Activated CD4-positive, alpha-beta T cell treated with anti-CD3 and anti-CD28 coated beads, Interleukin-2, Interleukin-6, amounts not matched to agents 100 ng/mL and 50 ng/mL, durations not matched to agents 16 hours and 8 hours (primary cell): Measurements from ENCODE around the gene TRIAP1.

ENCODE experiments used
- DNase-seq: peaks from one replicate; pipeline ENCODE4 v3.0.0-alpha.2; 2020

TRIAP1 gene

DNA sequence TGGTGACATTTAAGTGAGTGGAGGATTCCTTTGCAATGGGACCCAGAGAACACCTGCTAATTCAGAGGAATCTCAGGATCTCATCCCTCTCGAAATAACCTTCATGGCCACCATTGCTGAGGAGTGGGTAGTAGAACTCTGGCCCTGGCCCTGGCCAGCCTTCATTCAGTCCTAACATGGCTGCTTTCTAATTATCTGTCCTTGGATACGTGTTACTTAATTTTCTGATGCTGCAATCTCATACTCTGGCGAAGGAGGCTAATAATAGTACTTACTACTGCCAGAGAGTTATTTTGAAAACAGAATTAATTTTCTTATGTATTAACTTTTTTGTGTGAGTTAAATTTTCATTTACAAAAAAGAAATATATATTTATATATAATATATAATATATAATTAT lies 20.4 kb downstream of the TRIAP1 start:
- no peak for DNase-seq

DNA sequence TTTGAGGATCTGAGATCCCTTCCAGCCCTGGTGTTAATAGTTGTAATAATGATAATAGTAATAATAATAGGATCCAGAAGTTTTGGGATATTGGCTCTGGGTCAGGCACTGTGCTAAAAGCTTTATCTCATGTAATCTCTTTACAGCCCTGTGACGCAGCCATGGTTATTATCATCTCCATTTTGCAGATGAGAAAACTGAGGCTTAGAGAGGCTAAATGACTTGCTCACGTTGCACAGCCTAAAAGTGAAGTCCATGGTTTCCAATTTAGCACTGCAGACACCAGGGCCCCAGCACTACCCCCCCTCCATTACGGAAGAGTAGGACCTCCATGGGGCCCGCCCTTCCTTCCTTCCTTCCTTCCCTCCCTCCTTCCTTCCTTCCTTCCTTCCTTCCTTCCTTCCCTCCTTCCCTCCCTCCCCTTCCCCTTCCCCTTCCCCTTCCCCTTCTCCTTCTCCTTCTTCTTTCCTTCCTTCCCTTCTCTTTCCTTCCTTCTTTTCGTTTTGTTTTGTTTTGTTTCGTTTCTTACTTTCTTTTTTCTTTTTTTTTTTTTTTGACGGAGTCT lies 23.2 kb downstream of the TRIAP1 start:
- no peak for DNase-seq

DNA sequence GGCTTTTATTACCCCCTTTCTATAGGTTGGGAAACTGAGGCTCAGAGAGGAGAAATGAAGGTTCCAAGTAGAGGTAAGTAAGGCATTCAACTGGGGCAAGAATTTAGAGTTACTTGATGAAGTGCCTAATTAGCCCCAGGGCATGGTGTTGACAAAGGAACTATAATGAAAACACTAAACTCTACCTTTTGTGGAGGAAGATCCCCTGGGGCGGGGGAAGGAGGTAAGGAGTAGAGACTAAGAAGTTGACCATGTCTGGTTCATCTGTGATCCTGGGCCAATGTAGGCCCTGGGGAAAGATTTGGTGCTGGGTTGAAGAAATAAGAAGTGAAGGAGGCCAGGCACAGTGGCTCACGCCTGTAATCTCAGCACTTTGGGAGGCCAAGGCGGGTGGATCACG lies 24.5 kb downstream of the TRIAP1 start:
- no peak for DNase-seq

DNA sequence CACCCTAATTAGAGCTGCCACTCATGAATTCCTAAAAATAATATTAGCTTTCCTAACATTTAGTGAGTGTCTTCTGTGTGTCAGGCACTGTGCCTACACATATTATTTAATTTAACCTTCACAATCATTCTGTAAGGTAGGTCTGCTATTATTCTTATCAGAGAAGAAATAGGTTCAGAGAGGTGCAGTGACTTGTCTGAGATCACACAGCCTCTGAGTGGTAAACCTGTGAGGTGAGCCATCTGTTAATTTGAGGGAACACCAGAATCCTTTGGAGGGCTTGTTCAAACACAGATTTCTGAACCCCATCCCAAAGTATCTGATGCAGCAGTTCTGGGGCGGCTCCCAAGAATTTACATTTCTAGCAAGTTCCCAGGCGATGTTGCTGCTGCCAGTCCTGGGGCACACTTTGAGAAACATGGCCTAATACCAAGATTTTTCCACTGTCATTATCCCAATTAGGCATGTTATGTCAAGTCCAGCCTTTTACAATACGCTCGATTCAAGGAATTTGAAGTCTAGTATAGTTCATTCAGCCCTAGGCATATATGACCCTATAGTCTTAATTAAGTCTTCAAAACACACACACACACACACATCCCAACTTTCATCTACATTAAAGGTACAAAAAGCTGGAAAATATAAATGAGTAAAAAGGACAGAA lies 28.1 kb downstream of the TRIAP1 start:
- DNase-seq = no peak

DNA sequence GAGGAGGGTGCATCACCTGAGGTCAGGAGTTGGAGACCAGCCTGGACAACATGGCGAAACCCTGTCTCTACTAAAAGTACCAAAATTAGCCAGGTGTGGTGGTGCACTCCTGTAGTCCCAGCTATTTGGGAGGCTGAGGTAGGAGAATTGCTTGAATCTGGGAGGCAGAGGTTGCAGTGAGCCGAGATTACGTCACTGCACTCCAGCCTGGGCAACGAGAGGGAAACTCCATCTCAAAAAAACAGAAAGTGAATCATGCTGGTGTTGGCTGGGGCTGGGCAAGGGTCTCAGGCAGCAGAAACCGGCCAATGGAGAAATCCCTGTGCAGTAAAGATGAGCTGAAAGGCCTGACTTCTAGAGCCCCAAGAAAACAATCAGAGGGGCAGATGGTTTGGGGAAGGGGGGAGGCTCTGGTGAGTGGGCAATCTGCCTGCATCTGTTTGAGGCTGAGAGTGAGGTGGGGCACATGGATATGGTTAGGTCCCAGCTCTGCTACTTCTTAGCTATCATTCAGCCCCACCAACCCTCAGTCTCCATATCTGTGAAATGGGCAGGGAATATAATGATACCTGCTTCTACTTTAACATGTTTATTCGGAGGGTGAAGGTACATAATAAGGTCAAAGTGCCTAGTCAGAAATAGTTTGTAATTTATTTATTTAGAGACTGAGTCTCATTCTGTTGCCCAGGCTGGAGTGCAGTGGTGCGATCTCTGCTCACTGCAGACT lies 29.5 kb downstream of the TRIAP1 start:
- no peak for DNase-seq

DNA sequence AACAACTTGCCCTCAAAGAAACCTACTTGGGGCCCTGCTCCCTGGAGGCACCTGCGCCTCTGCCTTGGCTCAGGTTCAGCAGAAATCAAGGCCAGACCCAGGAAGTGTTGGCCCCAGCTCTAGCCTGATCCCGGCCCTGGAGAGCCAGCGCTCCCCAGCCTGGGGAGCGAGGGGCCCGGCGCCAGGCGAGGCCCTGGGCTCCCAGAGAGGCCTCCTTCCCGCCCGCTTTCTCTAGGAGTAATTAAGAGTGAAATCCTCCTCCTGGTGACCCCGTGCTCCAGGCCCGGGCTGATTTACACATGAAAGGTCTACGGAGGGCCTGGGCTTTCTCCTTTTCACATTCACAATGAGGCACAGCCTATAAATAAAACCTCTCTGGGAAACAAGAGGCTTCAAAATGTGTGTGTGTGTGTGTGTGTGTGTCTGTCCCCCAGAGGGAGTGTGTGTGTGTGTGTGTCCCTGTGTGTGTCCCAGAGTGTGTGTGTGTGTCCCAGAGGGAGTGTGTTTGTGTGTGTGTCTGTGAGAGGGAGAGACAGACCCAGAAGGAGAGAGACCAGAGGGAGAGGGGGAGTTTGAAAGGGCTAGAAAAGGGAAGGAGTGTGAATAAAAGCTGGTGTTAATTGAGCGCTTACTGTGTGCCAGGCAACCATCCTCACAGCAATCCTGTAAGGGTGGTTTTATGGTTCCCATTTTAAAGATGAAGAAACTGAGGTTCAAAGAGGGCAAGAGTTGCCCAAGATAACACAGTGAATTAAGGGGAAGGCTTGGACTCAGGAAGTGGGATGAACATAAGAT lies 32.1 kb downstream of the TRIAP1 start:
- DNase-seq = no peak

DNA sequence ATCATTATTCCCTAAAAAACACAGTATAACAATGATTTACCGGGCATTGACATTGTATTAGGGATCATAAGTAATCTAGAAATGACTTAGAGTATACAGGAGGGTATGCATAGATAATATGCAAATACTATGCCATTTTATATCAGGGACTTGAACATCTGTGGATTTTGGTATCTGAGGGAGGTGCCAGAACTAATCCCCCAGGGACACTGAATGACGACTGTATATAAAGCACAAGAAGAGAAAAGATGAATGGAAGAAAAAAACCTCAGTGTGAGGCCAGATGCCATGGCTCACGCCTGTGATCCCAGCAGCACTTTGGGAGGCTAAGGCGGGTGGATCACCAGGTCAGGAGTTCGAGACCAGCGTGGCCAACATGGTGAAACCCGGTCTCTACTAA lies 33.8 kb downstream of the TRIAP1 start:
- DNase-seq = no peak

DNA sequence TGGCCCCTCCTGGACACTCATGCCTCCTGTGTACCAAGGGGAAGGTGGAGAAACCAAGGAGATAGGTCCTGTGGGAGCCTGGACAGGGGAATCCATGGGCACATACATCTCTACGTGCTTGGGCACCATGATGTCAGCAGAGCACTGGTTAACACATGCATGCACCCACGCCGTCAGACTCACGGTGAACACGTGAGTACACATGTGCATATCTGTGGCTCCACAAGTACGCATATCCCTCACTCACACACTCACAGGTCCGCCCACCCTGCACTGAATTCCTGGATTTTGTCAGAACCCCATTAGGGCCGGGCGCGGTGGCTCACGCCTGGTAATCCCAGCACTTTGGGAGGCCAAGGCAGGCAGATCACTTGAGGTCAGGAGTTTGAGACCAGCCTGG lies 37.4 kb downstream of the TRIAP1 start:
- no peak for DNase-seq

DNA sequence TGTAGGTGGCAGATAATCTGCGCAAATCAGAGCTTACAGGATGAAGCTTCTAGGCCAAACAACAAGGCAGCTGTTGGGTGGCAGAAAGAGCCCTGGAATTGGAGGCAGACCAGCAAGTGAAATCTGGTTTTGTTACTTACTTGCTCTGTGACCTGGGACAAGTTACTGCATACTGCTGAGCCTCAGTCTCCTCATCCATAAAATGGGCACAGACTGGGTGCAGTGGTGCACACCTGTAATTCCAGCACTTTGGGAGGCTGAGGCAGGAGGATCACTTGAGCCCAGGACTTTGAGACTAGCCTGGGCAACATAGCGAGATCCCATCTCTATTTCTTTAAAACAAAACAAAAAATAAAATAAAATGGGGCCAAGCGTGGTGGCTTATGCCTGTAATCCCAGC lies 39.6 kb downstream of the TRIAP1 start:
- no peak for DNase-seq

DNA sequence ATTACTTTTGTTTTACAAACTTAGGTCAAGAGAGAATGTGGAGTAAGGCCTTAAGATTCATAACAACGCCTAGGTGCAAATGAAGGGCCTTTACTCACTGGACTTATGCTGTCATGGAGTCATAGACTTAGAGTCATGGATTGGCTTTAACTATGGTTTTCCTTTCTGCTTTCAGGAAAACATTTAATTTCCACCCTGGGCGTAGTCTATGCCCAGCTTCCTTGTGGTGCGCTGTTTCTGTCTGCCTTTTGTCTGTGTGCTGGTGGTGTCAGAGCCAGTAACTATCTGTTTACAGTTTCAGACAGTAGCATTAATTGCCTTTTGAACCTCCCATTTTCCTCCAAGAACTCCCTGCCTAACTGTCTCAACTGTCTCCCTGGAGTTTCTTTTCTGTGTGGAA lies 40.1 kb downstream of the TRIAP1 start:
- DNase-seq = no peak

DNA sequence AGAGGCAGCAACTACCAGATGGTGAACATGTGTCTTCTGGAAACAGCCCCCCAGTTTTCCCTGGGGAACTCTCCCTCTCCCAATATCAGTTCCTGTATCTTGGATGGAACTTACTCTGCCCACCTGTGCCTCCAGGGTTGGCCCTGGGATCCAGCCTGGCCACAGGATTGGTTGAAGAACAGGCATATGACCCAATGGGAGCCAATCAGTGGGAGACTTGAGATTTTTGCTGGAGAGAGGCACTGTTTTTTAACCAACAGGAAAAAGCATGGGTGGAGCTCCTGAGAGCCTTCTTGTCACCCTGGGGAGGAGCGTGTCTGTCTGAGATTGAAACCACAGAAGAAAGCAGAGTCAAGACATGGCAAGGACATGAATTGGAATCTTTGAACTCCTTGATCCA lies 41.9 kb downstream of the TRIAP1 start:
- no peak for DNase-seq

DNA sequence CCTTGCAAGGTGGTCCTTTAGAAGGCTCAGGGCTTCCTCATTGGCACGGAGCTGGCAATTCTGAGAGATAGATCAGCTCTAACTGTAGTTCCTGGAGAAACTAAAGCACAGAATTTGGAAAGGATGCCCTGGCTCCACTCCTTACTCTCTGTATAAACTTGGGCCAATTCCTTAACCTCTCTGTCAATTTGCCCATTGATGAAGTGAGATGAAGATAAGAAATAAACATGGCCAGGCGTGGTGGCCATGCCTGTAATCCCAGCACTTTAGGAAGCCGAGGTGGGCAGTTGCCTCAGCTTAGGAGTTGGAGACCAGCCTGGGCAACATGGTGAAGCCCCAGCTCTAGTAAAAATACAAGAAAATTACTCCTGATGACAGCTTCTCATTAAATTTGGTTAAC lies 42.3 kb downstream of the TRIAP1 start:
- no peak for DNase-seq

DNA sequence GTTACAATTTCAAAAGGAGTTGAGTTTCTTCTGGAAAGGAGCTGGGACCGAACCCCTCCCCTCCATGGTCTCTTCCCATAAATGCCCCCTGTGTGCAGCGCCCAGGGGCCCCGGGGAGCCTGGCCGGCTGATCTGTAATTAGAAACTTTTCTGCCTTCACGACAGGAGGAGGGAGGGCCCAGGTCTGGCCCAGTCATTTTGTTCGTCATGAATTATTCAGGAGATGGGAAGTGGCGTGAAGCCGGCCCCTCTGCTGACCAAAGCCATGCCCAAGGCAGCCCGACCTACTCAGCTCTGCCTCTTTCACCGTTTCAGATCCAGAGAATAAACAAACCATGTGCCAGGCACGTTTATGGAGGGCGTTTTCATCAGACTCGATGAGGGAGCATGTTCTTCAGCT lies 44.0 kb downstream of the TRIAP1 start:
- no peak for DNase-seq

DNA sequence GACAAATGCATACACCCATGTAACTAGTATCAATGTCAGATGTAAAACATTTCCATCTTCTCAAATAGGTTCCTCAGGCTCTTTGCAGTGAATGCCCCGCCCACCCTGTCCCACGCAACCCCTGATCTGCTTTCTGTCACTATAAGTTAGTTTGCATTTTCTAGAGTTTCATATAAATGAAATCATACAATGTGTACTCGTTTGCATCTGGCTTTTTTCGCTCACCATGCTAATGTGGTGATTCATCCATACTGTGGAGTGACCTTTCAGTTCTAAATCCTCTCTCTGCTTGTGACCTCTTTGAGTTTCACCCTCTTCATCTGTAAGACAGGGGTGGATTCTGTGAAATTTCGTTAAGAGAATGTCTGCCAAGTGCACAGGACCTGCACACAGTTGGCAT lies 46.7 kb downstream of the TRIAP1 start:
- DNase-seq = no peak

DNA sequence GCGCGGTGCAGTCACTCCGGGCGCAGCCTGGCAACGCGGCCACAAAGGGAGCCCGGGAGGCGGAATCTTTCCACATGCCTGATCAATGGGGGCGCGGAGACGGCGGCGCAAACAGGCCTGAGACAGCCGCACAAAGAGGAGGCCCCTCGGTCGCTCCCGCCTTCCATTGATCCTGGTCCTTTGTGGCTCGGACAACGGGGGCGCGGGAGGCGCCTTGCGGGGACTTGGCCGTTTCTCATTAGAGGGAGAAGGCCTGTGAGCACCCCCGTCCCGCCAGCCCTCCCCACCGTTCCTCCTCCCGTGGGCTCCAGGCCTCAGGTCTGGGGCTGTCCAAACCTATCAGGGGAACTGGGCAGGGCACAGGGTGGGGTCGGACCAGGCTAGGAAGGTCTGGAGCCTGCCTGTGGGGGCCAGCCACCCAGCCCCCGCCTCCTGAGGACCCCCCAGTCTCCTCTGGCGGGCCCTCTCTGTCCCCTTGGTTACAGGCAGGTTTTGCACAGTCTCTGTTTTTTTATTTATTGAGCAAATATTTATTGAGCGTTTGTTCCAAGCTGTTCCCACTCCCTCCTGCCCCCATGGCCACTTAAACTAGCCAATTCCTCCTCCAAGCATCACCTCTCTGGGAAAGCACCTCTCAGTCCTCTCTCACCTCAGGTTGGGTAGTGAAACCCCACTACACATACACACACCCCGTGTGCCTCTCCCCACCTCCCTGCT lies 48.2 kb downstream of the TRIAP1 start:
- DNase-seq = no peak

DNA sequence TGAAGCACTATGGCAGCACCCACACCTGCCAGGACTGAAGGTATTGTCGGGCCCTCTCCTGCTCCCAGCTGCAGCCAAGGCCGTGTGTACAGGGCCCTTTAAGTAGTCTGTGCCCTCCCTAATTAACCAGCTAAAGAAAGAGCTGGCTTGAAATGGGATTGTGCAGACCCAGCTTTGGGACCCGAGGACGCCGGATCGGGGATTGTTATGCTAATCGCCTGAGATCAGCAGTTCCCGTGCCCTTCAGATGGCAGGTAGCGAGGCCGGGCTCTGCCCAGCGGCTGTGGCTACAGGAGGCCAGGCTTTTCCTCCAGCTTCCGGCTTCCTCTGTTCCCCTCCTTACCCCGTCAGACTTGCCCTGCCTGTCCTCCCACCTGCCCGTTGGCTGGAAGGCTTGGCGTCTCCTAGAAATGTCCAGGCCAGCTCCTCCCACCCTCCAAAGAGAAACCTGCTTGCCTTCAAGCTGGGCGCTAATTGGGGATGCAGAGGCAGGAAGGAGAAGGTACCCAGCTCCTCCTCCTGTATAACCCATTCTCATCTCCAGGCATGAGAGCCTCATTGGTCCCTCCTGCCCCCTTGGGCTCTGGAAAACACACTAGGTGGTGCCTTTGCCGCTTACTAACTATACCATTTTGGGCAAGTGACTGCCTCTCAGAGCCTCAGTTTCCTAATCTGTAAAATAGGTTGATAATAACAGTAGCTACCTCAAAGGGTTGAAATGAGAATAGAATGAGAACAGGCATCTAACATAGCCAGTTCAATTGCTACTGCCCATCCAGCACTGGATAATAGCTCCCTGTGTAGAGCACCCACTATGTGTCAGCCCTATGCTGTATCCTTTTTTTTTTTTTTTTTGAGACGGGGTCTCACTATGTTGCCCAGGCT lies 51.5 kb downstream of the TRIAP1 start:
- no peak for DNase-seq
